WI38 (cell line): ENCODE measurements around the gene SNX5.
A peak's percentile ranks its signal among the peaks of the same experiment; 100 is the strongest.

Source experiments
- H3K4me3 ChIP-seq: 2 replicates; pipeline ENCODE4 v1.5.1; 2011; ENCODE audit warnings: low read depth, mild to moderate bottlenecking, control low read depth, low read length
- CTCF ChIP-seq: IDR thresholded peaks from 2 replicates; pipeline ENCODE4 v1.5.1; 2012; ENCODE audit warnings: low read depth, mild to moderate bottlenecking, control low read depth, low read length

Gene SNX5

GRCh38 chr20:17897566-17898307, 70.9 kb downstream of the SNX5 start:
- no peak for TF ChIP-seq CTCF
- no peak overlapping the region for H3K4me3 ChIP-seq

- no peak overlapping the region for H3K4me3 ChIP-seq
- TF ChIP-seq CTCF: no peak
These were observed 71.7 kb downstream of the SNX5 start for GRCh38 chr20:17896771-17897369.

GRCh38 chr20:17896193-17896723, 72.3 kb downstream of the SNX5 start:
- TF ChIP-seq CTCF: no peak
- H3K4me3 ChIP-seq: peak overlapping the region; percentile 57

- peak overlapping the region; percentile 57 for H3K4me3 ChIP-seq
- TF ChIP-seq CTCF: no peak
These were observed 72.9 kb downstream of the SNX5 start for GRCh38 chr20:17895641-17896171.

GRCh38 chr20:17893445-17893844, 75.1 kb downstream of the SNX5 start:
- H3K4me3 ChIP-seq: no peak overlapping the region
- no peak for TF ChIP-seq CTCF

GRCh38 chr20:17892189-17892938, 76.2 kb downstream of the SNX5 start:
- TF ChIP-seq CTCF: no peak
- H3K4me3 ChIP-seq: no peak overlapping the region
